Measurements from ENCODE around the gene NAALADL2.

DNA sequence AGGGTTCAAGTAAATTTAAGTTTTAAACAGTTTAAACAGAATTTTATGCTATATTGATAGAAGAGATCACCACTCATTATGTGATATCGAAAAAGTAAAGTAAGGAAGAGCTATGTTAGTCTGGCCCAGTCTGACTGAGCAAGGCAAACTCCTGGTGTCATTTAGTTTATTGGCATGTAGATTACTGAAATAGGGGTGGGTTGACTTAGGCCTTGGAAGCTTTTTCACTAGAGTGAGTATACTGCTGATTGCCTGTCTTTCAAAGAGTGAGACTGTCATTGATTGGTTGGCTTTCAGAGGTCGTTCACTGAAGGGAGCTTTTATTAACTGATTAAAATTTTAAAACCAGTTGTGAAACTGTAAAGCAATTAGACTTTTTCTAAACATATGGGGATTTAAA, 294.5 kb downstream of the NAALADL2 start:
- TF ChIP-seq, protein P1, sequence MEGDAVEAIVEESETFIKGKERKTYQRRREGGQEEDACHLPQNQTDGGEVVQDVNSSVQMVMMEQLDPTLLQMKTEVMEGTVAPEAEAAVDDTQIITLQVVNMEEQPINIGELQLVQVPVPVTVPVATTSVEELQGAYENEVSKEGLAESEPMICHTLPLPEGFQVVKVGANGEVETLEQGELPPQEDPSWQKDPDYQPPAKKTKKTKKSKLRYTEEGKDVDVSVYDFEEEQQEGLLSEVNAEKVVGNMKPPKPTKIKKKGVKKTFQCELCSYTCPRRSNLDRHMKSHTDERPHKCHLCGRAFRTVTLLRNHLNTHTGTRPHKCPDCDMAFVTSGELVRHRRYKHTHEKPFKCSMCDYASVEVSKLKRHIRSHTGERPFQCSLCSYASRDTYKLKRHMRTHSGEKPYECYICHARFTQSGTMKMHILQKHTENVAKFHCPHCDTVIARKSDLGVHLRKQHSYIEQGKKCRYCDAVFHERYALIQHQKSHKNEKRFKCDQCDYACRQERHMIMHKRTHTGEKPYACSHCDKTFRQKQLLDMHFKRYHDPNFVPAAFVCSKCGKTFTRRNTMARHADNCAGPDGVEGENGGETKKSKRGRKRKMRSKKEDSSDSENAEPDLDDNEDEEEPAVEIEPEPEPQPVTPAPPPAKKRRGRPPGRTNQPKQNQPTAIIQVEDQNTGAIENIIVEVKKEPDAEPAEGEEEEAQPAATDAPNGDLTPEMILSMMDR (IDR thresholded peaks at IDR 0.05; ENCODE audit: poor library complexity): no peak
- TF ChIP-seq EZH2phosphoT487 (IDR thresholded peaks at IDR 0.05; ENCODE audit: low read depth, severe bottlenecking, unreplicated experiment): no peak

Measured in hepatocyte (in vitro differentiated cells).